ENCODE results near the gene PLPPR4.

Gene PLPPR4

GRCh38 chr1:99265124-99265523 lies 832 bp downstream of the PLPPR4 start:
- TF ChIP-seq SIN3A (IDR thresholded peaks at IDR 0.05; ENCODE audit: borderline replicate concordance, insufficient read depth, low read length) (no peak), POLR2AphosphoS5 (IDR thresholded peaks at IDR 0.05; ENCODE audit: low read depth, low read length) (no peak), FOXP2 (optimal IDR thresholded peaks at IDR 0.05; ENCODE audit: borderline replicate concordance, extremely low read depth, extremely low read length, insufficient read depth) (no peak), TAF1 (IDR thresholded peaks at IDR 0.05; ENCODE audit: borderline replicate concordance, insufficient read depth, low read length) (no peak)
- TF ChIP-seq, protein P1, sequence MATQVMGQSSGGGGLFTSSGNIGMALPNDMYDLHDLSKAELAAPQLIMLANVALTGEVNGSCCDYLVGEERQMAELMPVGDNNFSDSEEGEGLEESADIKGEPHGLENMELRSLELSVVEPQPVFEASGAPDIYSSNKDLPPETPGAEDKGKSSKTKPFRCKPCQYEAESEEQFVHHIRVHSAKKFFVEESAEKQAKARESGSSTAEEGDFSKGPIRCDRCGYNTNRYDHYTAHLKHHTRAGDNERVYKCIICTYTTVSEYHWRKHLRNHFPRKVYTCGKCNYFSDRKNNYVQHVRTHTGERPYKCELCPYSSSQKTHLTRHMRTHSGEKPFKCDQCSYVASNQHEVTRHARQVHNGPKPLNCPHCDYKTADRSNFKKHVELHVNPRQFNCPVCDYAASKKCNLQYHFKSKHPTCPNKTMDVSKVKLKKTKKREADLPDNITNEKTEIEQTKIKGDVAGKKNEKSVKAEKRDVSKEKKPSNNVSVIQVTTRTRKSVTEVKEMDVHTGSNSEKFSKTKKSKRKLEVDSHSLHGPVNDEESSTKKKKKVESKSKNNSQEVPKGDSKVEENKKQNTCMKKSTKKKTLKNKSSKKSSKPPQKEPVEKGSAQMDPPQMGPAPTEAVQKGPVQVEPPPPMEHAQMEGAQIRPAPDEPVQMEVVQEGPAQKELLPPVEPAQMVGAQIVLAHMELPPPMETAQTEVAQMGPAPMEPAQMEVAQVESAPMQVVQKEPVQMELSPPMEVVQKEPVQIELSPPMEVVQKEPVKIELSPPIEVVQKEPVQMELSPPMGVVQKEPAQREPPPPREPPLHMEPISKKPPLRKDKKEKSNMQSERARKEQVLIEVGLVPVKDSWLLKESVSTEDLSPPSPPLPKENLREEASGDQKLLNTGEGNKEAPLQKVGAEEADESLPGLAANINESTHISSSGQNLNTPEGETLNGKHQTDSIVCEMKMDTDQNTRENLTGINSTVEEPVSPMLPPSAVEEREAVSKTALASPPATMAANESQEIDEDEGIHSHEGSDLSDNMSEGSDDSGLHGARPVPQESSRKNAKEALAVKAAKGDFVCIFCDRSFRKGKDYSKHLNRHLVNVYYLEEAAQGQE (IDR thresholded peaks at IDR 0.05; ENCODE audit: insufficient read depth in 1 of 2, low read depth in 2 of 2, low read length in 2 of 2) = no peak

GRCh38 chr1:99266726-99267125 lies 2.4 kb downstream of the PLPPR4 start:
- TF ChIP-seq POLR2AphosphoS5 (IDR thresholded peaks at IDR 0.05; ENCODE audit: low read depth, low read length) (no peak), SIN3A (IDR thresholded peaks at IDR 0.05; ENCODE audit: borderline replicate concordance, insufficient read depth, low read length) (no peak), TAF1 (IDR thresholded peaks at IDR 0.05; ENCODE audit: borderline replicate concordance, insufficient read depth, low read length) (no peak), FOXP2 (optimal IDR thresholded peaks at IDR 0.05; ENCODE audit: borderline replicate concordance, extremely low read depth, extremely low read length, insufficient read depth) (no peak)
- TF ChIP-seq, protein P1 (IDR thresholded peaks at IDR 0.05; ENCODE audit: insufficient read depth in 1 of 2, low read depth in 2 of 2, low read length in 2 of 2) = no peak

GRCh38 chr1:99268021-99268420 lies 3.7 kb downstream of the PLPPR4 start:
- TF ChIP-seq SIN3A (IDR thresholded peaks at IDR 0.05; ENCODE audit: borderline replicate concordance, insufficient read depth, low read length) = no peak
- no peak for TF ChIP-seq TAF1 (IDR thresholded peaks at IDR 0.05; ENCODE audit: borderline replicate concordance, insufficient read depth, low read length)
- no peak for TF ChIP-seq FOXP2 (optimal IDR thresholded peaks at IDR 0.05; ENCODE audit: borderline replicate concordance, extremely low read depth, extremely low read length, insufficient read depth)
- TF ChIP-seq, protein P1 (IDR thresholded peaks at IDR 0.05; ENCODE audit: insufficient read depth in 1 of 2, low read depth in 2 of 2, low read length in 2 of 2) = no peak
- TF ChIP-seq POLR2AphosphoS5 (IDR thresholded peaks at IDR 0.05; ENCODE audit: low read depth, low read length) = no peak

DNA sequence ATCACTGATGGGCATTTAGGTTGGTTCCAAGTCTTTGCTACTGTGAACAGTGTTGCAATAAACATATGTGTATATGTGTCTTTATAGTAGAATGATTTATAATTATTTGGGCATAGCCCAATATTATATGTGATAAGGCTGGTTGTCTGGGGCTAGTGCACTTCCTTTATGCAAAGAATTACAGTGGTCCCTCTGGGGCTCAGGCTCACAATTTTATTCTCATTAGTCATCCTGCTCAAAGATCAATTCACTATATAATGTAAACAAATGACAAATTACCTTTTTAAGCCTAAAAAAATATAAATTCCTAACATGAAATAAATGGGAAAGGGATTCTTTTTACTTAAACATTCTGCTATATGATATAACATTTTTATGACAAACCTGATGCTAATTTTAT lies 5.0 kb downstream of the PLPPR4 start:
- TF ChIP-seq, protein P1 (IDR thresholded peaks at IDR 0.05; ENCODE audit: insufficient read depth in 1 of 2, low read depth in 2 of 2, low read length in 2 of 2) = no peak
- no peak for TF ChIP-seq SIN3A (IDR thresholded peaks at IDR 0.05; ENCODE audit: borderline replicate concordance, insufficient read depth, low read length)
- no peak for TF ChIP-seq POLR2AphosphoS5 (IDR thresholded peaks at IDR 0.05; ENCODE audit: low read depth, low read length)
- TF ChIP-seq TAF1 (IDR thresholded peaks at IDR 0.05; ENCODE audit: borderline replicate concordance, insufficient read depth, low read length) = no peak
- no peak for TF ChIP-seq FOXP2 (optimal IDR thresholded peaks at IDR 0.05; ENCODE audit: borderline replicate concordance, extremely low read depth, extremely low read length, insufficient read depth)

GRCh38 chr1:99270646-99271045 lies 6.4 kb downstream of the PLPPR4 start:
- TF ChIP-seq FOXP2 (optimal IDR thresholded peaks at IDR 0.05; ENCODE audit: borderline replicate concordance, extremely low read depth, extremely low read length, insufficient read depth) (no peak), SIN3A (IDR thresholded peaks at IDR 0.05; ENCODE audit: borderline replicate concordance, insufficient read depth, low read length) (no peak), POLR2AphosphoS5 (IDR thresholded peaks at IDR 0.05; ENCODE audit: low read depth, low read length) (no peak), TAF1 (IDR thresholded peaks at IDR 0.05; ENCODE audit: borderline replicate concordance, insufficient read depth, low read length) (no peak)
